Measurements from ENCODE around the gene TDRD6. TPM values are rescaled to one million over a fixed set of nuclear protein-coding genes. Genes with fewer than 3 reads are reported as not detected.

The TDRD6 gene
- total RNA-seq, 1 donor from 2014 or later, result 0.02 TPM

- H3K36me3 Mint-ChIP-seq (ENCODE audit: low read depth, unreplicated experiment), result no peaks in the 10 kb centered on the region
- H3K9me3 ChIP-seq (ENCODE audit: insufficient read depth, low read depth, low read length), result no peaks in the 10 kb centered on the region
- peak within 1 kb of the TSS; percentile 96 for H3K4me2 ChIP-seq (ENCODE audit: low read length)
- H3K4me1 Mint-ChIP-seq (ENCODE audit: low read depth, unreplicated experiment), result no peaks in the 10 kb centered on the region
- H3K27me3 ChIP-seq (ENCODE audit: insufficient read depth, low read length), result peaks cover 11% of the 10 kb centered on the region
- H3K27me3 Mint-ChIP-seq (ENCODE audit: low read depth, unreplicated experiment), result peaks cover 32% of the 10 kb centered on the region
- no peak for FAIRE-seq
- H2AFZ ChIP-seq (ENCODE audit: low read depth, low read length), result peak within 1 kb of the TSS; percentile 75
- H3K27ac Mint-ChIP-seq (ENCODE audit: unreplicated experiment), result peak within 1 kb of the TSS; percentile 21
- peaks cover 2% of the 10 kb centered on the region for H3K9me3 Mint-ChIP-seq (ENCODE audit: unreplicated experiment)
- H3K79me2 ChIP-seq (ENCODE audit: insufficient read depth, low read length), result no peaks in the 10 kb centered on the region
- H3K36me3 ChIP-seq (ENCODE audit: insufficient read depth, low read length), result no peaks in the 10 kb centered on the region
- H3K4me3 Mint-ChIP-seq (ENCODE audit: unreplicated experiment), result peak within 1 kb of the TSS; percentile 88
- H3K9ac ChIP-seq (ENCODE audit: low read length), result peak within 1 kb of the TSS; percentile 54
- H3K27ac ChIP-seq (ENCODE audit: low read depth, low read length), result no peak within 1 kb of the TSS
- peak; percentile 6 for DNase-seq (ENCODE audit: low read depth)
- no peaks in the 10 kb centered on the region for H4K20me1 ChIP-seq (ENCODE audit: insufficient read depth, low read length)
- TF ChIP-seq EZH2 (IDR thresholded peaks at IDR 0.05; ENCODE audit: insufficient read depth, low read length), result peak; percentile 88
- TF ChIP-seq, protein P1, sequence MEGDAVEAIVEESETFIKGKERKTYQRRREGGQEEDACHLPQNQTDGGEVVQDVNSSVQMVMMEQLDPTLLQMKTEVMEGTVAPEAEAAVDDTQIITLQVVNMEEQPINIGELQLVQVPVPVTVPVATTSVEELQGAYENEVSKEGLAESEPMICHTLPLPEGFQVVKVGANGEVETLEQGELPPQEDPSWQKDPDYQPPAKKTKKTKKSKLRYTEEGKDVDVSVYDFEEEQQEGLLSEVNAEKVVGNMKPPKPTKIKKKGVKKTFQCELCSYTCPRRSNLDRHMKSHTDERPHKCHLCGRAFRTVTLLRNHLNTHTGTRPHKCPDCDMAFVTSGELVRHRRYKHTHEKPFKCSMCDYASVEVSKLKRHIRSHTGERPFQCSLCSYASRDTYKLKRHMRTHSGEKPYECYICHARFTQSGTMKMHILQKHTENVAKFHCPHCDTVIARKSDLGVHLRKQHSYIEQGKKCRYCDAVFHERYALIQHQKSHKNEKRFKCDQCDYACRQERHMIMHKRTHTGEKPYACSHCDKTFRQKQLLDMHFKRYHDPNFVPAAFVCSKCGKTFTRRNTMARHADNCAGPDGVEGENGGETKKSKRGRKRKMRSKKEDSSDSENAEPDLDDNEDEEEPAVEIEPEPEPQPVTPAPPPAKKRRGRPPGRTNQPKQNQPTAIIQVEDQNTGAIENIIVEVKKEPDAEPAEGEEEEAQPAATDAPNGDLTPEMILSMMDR (IDR thresholded peaks at IDR 0.05; ENCODE audit: insufficient read depth, low read depth, low read length), result no peak
- H3K4me3 ChIP-seq (ENCODE audit: insufficient read depth, low read depth, low read length), result peak within 1 kb of the TSS; percentile 60
- peaks cover 10% of the 10 kb centered on the region for H3K4me1 ChIP-seq (ENCODE audit: insufficient read depth, low read length)
Measured at GRCh38 chr6:46734867-46735719, 47.4 kb downstream of the TDRD6 start, which contains the start of gene PLA2G7. TSS of gene PLA2G7 (minus strand) at chr6:46735375. CDS start at chr6:46722891, 12,484 bp downstream.

DNA sequence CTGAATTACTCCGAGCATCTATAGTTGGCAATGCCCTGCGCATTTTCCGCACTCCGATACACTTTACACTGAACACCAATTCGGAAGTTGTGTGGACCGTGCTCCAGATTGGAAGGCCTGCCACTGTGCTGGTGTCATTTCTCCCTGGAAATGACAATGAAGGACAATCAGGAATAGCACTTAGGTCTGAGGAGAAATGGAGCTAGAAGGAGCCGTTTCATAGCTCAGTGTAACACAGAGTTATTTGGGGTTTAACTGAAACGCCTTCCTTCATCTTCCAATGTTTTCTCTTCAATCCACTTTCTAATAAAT is 48.0 kb downstream of the TDRD6 start:
- no peak for FAIRE-seq
- H3K9me3 ChIP-seq (ENCODE audit: insufficient read depth, low read depth, low read length), result no peaks in the 10 kb centered on the region
- peak overlapping the region; percentile 60 for H3K4me3 ChIP-seq (ENCODE audit: insufficient read depth, low read depth, low read length)
- H3K36me3 ChIP-seq (ENCODE audit: insufficient read depth, low read length), result no peaks in the 10 kb centered on the region
- peak overlapping the region; percentile 75 for H2AFZ ChIP-seq (ENCODE audit: low read depth, low read length)
- no peaks in the 10 kb centered on the region for H3K4me1 Mint-ChIP-seq (ENCODE audit: low read depth, unreplicated experiment)
- TF ChIP-seq, protein P1 (IDR thresholded peaks at IDR 0.05; ENCODE audit: insufficient read depth, low read depth, low read length), result no peak
- TF ChIP-seq EZH2 (IDR thresholded peaks at IDR 0.05; ENCODE audit: insufficient read depth, low read length), result no peak
- peak overlapping the region; percentile 21 for H3K27ac Mint-ChIP-seq (ENCODE audit: unreplicated experiment)
- peak overlapping the region; percentile 26 for H3K9ac ChIP-seq (ENCODE audit: low read length)
- H4K20me1 ChIP-seq (ENCODE audit: insufficient read depth, low read length), result no peaks in the 10 kb centered on the region
- H3K27me3 ChIP-seq (ENCODE audit: insufficient read depth, low read length), result peaks cover 11% of the 10 kb centered on the region
- H3K4me3 Mint-ChIP-seq (ENCODE audit: unreplicated experiment), result peak overlapping the region; percentile 83
- peaks cover 10% of the 10 kb centered on the region for H3K4me1 ChIP-seq (ENCODE audit: insufficient read depth, low read length)
- no peaks in the 10 kb centered on the region for H3K36me3 Mint-ChIP-seq (ENCODE audit: low read depth, unreplicated experiment)
- no peaks in the 10 kb centered on the region for H3K79me2 ChIP-seq (ENCODE audit: insufficient read depth, low read length)
- no peak for DNase-seq (ENCODE audit: low read depth)
- H3K4me2 ChIP-seq (ENCODE audit: low read length), result peak overlapping the region; percentile 96
- H3K27ac ChIP-seq (ENCODE audit: low read depth, low read length), result no peak overlapping the region
- peaks cover 2% of the 10 kb centered on the region for H3K9me3 Mint-ChIP-seq (ENCODE audit: unreplicated experiment)
- H3K27me3 Mint-ChIP-seq (ENCODE audit: low read depth, unreplicated experiment), result peaks cover 32% of the 10 kb centered on the region

- H3K4me3 Mint-ChIP-seq (ENCODE audit: unreplicated experiment), result no peak overlapping the region
- no peak for FAIRE-seq
- no peaks in the 10 kb centered on the region for H3K36me3 ChIP-seq (ENCODE audit: insufficient read depth, low read length)
- H3K27ac Mint-ChIP-seq (ENCODE audit: unreplicated experiment), result no peak overlapping the region
- H3K4me2 ChIP-seq (ENCODE audit: low read length), result no peak overlapping the region
- H3K4me3 ChIP-seq (ENCODE audit: insufficient read depth, low read depth, low read length), result no peak overlapping the region
- H3K36me3 Mint-ChIP-seq (ENCODE audit: low read depth, unreplicated experiment), result no peaks in the 10 kb centered on the region
- peaks cover 32% of the 10 kb centered on the region for H3K27me3 Mint-ChIP-seq (ENCODE audit: low read depth, unreplicated experiment)
- no peaks in the 10 kb centered on the region for H3K4me1 Mint-ChIP-seq (ENCODE audit: low read depth, unreplicated experiment)
- no peak overlapping the region for H2AFZ ChIP-seq (ENCODE audit: low read depth, low read length)
- peaks cover 11% of the 10 kb centered on the region for H3K27me3 ChIP-seq (ENCODE audit: insufficient read depth, low read length)
- no peak overlapping the region for H3K9ac ChIP-seq (ENCODE audit: low read length)
- no peak overlapping the region for H3K27ac ChIP-seq (ENCODE audit: low read depth, low read length)
- no peaks in the 10 kb centered on the region for H3K79me2 ChIP-seq (ENCODE audit: insufficient read depth, low read length)
- no peaks in the 10 kb centered on the region for H3K9me3 ChIP-seq (ENCODE audit: insufficient read depth, low read depth, low read length)
- peaks cover 10% of the 10 kb centered on the region for H3K4me1 ChIP-seq (ENCODE audit: insufficient read depth, low read length)
- TF ChIP-seq, protein P1 (IDR thresholded peaks at IDR 0.05; ENCODE audit: insufficient read depth, low read depth, low read length), result no peak
- TF ChIP-seq EZH2 (IDR thresholded peaks at IDR 0.05; ENCODE audit: insufficient read depth, low read length), result no peak
- peaks cover 2% of the 10 kb centered on the region for H3K9me3 Mint-ChIP-seq (ENCODE audit: unreplicated experiment)
- no peaks in the 10 kb centered on the region for H4K20me1 ChIP-seq (ENCODE audit: insufficient read depth, low read length)
- no peak for DNase-seq (ENCODE audit: low read depth)
Measured at GRCh38 chr6:46736906-46737305, 49.2 kb downstream of the TDRD6 start.
